Testis (tissue), 3 donors: ENCODE results near the gene PLOD1. TPM values are rescaled to one million over a fixed set of nuclear protein-coding genes. Genes with fewer than 3 reads are reported as not detected.
"Not testable (repeated sequence)": the region's sequence is repeated elsewhere in the genome, so short reads cannot be mapped to it uniquely, and the experiment has no call there.

Experiments
- DNase-seq: peaks from one replicate; pipeline ENCODE4 v3.0.0-alpha.2; 2019
- H3K27ac ChIP-seq, 2 donors: fragments of 200-600 bp; sonication (generic); one replicate each; pipeline ENCODE4 v1.5.1; 2019
- H3K27me3 ChIP-seq: fragments of 200-600 bp; sonication (generic); one replicate; pipeline ENCODE4 v1.5.1; 2019
- H3K36me3 ChIP-seq: fragments of 200-600 bp; sonication (generic); one replicate; pipeline ENCODE4 v1.5.1; 2017; ENCODE audit warnings: low read depth; ENCODE audit errors: missing control alignments
- H3K4me1 ChIP-seq: fragments of 200-600 bp; sonication (generic); one replicate; pipeline ENCODE4 v1.5.1; 2019
- H3K4me3 ChIP-seq, 2 donors: fragments of 200-600 bp; sonication (generic); one replicate each; pipeline ENCODE4 v1.5.1; 2017 to 2019
- H3K9me3 ChIP-seq: fragments of 200-600 bp; sonication (generic); one replicate; pipeline ENCODE4 v1.5.1; 2017
- CTCF ChIP-seq, 3 experiments: fragments of 450-650 bp in 2 of 3; fragments of 200-600 bp in 1 of 3; sonication (generic) in 1 of 3; IDR thresholded peaks; one replicate each; pipeline ENCODE4 v1.5.1; 2016 to 2019; ENCODE audit warnings: antibody characterized with exemption in 3 of 3, mild to moderate bottlenecking in 2 of 3, moderate library complexity in 1 of 3
- POLR2A ChIP-seq: fragments of 450-650 bp; IDR thresholded peaks from one replicate; pipeline ENCODE4 v1.6.1; 2017; ENCODE audit warnings: antibody characterized with exemption, mild to moderate bottlenecking, moderate library complexity
- WGBS, 2 donors: methylation state at CpG; one replicate each; pipeline ENCODE4 v1.1.5; 2018; 5-methylcytosine and 5-hydroxymethylcytosine counted together
- intact Hi-C: fragments of 100-400 bp; cut with DNase I; formaldehyde crosslinking; loops from one replicate; pipeline ENCODE4 v1.15.1; 2023; ENCODE audit warnings: low total_unique reads
- polyA plus RNA-seq: library from polyadenylated mRNA; stranded (reverse); fragments of 350-450 nt; fragmentation: Illumina TruSeq; extraction: RNeasy Lipid Tissue Mini Kit (QIAGEN cat#74804); gene quantifications from one replicate; pipeline ENCODE4 v1.2.3, GENCODE V29; 2014; ENCODE audit warnings: low read depth, low replicate concordance; ENCODE audit not compliant: insufficient read depth
- total RNA-seq, 2 donors: library from RNA; depleted of rRNA; stranded (reverse); fragments of >200 nt; gene quantifications; one replicate each; pipeline ENCODE4 v1.2.3, GENCODE V29; 2016

The PLOD1 gene
- total and polyA plus RNA-seq, 3 donors from 2014 or later, result 33.1 to 62.0 (median 41.3) TPM

GRCh38 chr1:11888206-11888876, 46.2 kb upstream of the PLOD1 start:
- Histone ChIP-seq H3K36me3 (no peaks in the 10 kb centered on the region), H3K27ac (no peak overlapping the region), H3K27me3 (no peaks in the 10 kb centered on the region), H3K4me3 (no peak overlapping the region), H3K9me3 (no peaks in the 10 kb centered on the region), H3K4me1 (no peaks in the 10 kb centered on the region)
- intact Hi-C loops, result no loop called here
- TF ChIP-seq POLR2A, result no peak
- TF ChIP-seq CTCF (IDR thresholded peaks at IDR 0.05), result no peak
- no peak for DNase-seq
- WGBS, 2 donors, result 86 to 87% methylated on average over 13 to 15 of the region's 15 CpGs

GRCh38 chr1:11888877-11889208, 45.7 kb upstream of the PLOD1 start:
- TF ChIP-seq CTCF (IDR thresholded peaks at IDR 0.05) (no peak), POLR2A (no peak)
- Histone ChIP-seq H3K27ac (no peak overlapping the region), H3K36me3 (no peaks in the 10 kb centered on the region), H3K9me3 (no peaks in the 10 kb centered on the region), H3K4me1 (no peaks in the 10 kb centered on the region), H3K4me3 (no peak overlapping the region), H3K27me3 (no peaks in the 10 kb centered on the region)
- intact Hi-C loops, result no loop called here
- no peak for DNase-seq
- 63 to 68% methylated on average over 2 to 3 of the region's 3 CpGs for WGBS, 2 donors

GRCh38 chr1:11891433-11892186, 42.9 kb upstream of the PLOD1 start:
- no peaks in the 10 kb centered on the region for H3K9me3 ChIP-seq
- TF ChIP-seq POLR2A (no peak), CTCF (IDR thresholded peaks at IDR 0.05) (no peak)
- H3K27me3 ChIP-seq, result no peaks in the 10 kb centered on the region
- H3K36me3 ChIP-seq, result no peaks in the 10 kb centered on the region
- H3K27ac ChIP-seq, result no peak overlapping the region
- DNase-seq, result no peak
- no peaks in the 10 kb centered on the region for H3K4me1 ChIP-seq
- 86 to 91% methylated on average over 6 of the region's 6 CpGs for WGBS, 2 donors
- H3K4me3 ChIP-seq, result no peak overlapping the region
- intact Hi-C loops, result no loop called here

GRCh38 chr1:11893907-11894251, 40.6 kb upstream of the PLOD1 start:
- Histone ChIP-seq H3K27ac (no peak overlapping the region), H3K4me1 (no peaks in the 10 kb centered on the region), H3K4me3 (no peak overlapping the region), H3K36me3 (no peaks in the 10 kb centered on the region), H3K27me3 (no peaks in the 10 kb centered on the region), H3K9me3 (no peaks in the 10 kb centered on the region)
- peak; percentile 67 for DNase-seq
- 5 to 24% methylated on average over 4 to 5 of the region's 5 CpGs for WGBS, 2 donors
- TF ChIP-seq POLR2A, result no peak
- peak; percentile 64 to 83 (median 76) for TF ChIP-seq CTCF (IDR thresholded peaks at IDR 0.05)
- intact Hi-C loops, result no loop called here

- DNase-seq, H3K9me3 ChIP-seq, intact Hi-C loops, H3K4me3 ChIP-seq, H3K36me3 ChIP-seq, H3K27ac ChIP-seq, H3K27me3 ChIP-seq, H3K4me1 ChIP-seq: not testable (repeated sequence)
- WGBS, 2 donors, result 74 to 76% methylated on average over 1 of the region's 1 CpG
Measured at GRCh38 chr1:11894501-11894900, 40.0 kb upstream of the PLOD1 start.
